ENCODE measurements around the gene GLI3.

The GLI3 gene

DNA sequence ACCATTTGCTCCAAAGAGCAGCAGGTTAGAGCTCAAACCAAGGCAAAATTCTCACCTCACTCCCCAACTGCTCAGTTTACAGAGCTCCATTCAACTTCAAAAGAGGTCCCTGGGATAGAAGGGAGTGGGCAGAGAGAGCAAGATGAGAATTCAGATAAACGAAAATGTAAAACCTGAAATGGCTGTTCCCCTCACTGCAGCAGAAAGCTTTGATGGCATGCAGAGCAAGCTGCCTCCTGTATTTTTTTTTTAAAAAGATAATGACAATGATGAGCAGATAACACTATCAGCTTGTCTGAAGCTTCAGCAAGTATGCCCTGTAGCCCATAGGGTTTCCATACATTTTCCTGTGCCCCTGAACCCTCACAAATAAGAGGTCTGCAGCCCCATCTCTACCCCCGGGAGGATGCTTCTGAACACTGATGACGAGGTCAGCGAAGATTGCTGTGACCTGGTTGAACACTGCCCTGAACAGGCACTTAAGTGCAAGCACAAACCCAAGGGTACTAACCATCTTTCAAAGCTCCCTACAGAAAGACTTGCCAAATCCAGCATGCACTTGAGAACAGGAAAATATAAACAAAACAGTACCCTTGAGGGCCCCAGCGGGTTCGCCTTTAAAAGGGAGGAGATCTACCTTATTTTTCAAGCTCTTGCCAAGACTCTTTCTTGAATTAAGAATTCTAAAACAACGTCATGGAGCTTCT is 81.3 kb downstream of the GLI3 start:
- Histone ChIP-seq H3F3A (ENCODE audit: insufficient read depth, low read length) (no peaks in the 10 kb centered on the region), H3K4me1 (ENCODE audit: low read length) (no peaks in the 10 kb centered on the region), H2AFZ (ENCODE audit: low read length) (no peak overlapping the region), H3K27me3 (replicated peaks; ENCODE audit: insufficient read depth, low read length) (no peaks in the 10 kb centered on the region), H3K79me2 (ENCODE audit: low read length) (no peaks in the 10 kb centered on the region), H3K9me3 (replicated peaks; ENCODE audit: insufficient read depth, low read length) (no peaks in the 10 kb centered on the region), H3K9me2 (replicated peaks; ENCODE audit: insufficient read depth, low read length) (no peaks in the 10 kb centered on the region), H3K36me3 (replicated peaks; ENCODE audit: insufficient read depth, low read length) (no peaks in the 10 kb centered on the region), H4K20me1 (ENCODE audit: insufficient read depth, low read length) (no peaks in the 10 kb centered on the region), H3K4me2 (ENCODE audit: low read depth, low read length) (no peak overlapping the region), H3K4me3 (ENCODE audit: low read length) (no peak overlapping the region), H3K9ac (ENCODE audit: low read length) (no peak overlapping the region), H3K27ac (ENCODE audit: low read length) (no peak overlapping the region)
- TF ChIP-seq EZH2phosphoT487 (IDR thresholded peaks at IDR 0.05; ENCODE audit: low read length) (no peak), EZH2 (optimal IDR thresholded peaks at IDR 0.05; ENCODE audit: low read depth, low read length) (no peak)
- TF ChIP-seq, protein P1, sequence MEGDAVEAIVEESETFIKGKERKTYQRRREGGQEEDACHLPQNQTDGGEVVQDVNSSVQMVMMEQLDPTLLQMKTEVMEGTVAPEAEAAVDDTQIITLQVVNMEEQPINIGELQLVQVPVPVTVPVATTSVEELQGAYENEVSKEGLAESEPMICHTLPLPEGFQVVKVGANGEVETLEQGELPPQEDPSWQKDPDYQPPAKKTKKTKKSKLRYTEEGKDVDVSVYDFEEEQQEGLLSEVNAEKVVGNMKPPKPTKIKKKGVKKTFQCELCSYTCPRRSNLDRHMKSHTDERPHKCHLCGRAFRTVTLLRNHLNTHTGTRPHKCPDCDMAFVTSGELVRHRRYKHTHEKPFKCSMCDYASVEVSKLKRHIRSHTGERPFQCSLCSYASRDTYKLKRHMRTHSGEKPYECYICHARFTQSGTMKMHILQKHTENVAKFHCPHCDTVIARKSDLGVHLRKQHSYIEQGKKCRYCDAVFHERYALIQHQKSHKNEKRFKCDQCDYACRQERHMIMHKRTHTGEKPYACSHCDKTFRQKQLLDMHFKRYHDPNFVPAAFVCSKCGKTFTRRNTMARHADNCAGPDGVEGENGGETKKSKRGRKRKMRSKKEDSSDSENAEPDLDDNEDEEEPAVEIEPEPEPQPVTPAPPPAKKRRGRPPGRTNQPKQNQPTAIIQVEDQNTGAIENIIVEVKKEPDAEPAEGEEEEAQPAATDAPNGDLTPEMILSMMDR (IDR thresholded peaks at IDR 0.05; ENCODE audit: low read length): no peak
- DNase-seq: no peak

DNA sequence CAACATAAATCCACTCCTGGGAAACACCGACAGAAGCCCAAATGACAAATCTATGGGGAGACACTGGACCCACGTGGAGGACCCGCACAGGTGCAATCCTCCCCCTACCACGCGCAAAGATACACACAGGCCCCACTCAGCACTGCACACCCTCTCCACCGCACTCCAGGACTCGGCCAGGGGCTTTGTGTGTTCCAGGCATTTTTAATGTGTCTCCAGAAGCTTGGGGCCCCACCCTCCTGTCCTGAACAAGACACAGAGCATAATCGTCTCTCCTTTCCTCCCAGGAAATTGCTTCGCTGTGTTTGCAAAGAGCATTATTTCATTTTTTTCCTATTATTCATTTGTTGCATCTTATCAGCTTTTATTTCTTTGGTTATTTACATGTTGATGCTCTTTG is 82.8 kb downstream of the GLI3 start:
- no peak overlapping the region for H2AFZ ChIP-seq (ENCODE audit: low read length)
- no peaks in the 10 kb centered on the region for H3K27me3 ChIP-seq (replicated peaks; ENCODE audit: insufficient read depth, low read length)
- no peak overlapping the region for H3K4me3 ChIP-seq (ENCODE audit: low read length)

DNA sequence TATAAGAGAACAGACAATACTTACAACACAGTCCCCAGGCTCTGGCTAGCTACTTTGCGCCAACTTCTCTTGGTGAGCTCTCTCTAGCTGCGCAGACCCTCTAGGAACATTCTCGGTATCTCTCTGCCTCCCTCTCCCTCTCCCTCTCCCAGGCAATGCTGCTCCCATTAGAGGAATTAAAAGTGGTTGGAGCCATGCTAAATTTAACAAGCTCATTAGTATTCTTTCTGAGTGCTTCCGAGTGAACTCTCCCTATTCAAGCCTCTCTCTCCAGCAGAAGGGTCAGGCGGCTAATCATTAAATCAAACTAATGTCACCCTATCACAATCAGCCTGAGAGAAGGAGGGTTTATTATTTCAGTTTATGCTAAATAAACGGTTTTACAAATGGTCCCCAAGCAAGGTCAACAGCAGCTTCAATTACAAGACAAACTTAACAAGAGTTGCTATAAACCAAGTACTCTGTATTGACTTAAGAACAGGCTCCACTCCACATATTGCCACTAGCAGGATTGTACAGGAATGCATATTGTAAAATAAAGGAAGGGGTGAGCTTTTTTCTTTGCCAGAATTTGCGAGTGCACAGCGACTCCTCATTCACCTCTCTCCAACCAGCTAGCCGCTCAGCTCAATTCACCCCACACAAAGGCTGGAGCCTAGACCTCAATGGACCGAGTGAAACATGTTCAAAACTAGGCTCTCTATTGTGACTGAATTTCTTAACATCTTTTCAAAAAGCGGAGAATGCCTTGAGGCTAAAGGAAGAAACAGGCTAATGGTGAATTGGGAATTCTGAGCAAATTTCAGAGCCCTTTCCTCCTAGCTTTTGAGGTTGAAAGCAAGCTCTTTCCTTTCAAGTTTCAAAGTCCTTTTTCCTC is 84.4 kb downstream of the GLI3 start:
- DNase-seq: no peak
- Histone ChIP-seq H4K20me1 (ENCODE audit: insufficient read depth, low read length) (no peaks in the 10 kb centered on the region), H3K36me3 (replicated peaks; ENCODE audit: insufficient read depth, low read length) (no peaks in the 10 kb centered on the region), H3K4me1 (ENCODE audit: low read length) (peaks cover 15% of the 10 kb centered on the region), H3K79me2 (ENCODE audit: low read length) (no peaks in the 10 kb centered on the region), H3K4me3 (ENCODE audit: low read length) (no peak overlapping the region), H3K4me2 (ENCODE audit: low read depth, low read length) (no peak overlapping the region), H3K9me3 (replicated peaks; ENCODE audit: insufficient read depth, low read length) (no peaks in the 10 kb centered on the region), H3K9ac (ENCODE audit: low read length) (no peak overlapping the region), H3K9me2 (replicated peaks; ENCODE audit: insufficient read depth, low read length) (no peaks in the 10 kb centered on the region), H3K27me3 (replicated peaks; ENCODE audit: insufficient read depth, low read length) (no peaks in the 10 kb centered on the region), H2AFZ (ENCODE audit: low read length) (no peak overlapping the region), H3F3A (ENCODE audit: insufficient read depth, low read length) (peaks cover 9% of the 10 kb centered on the region; the same call in 1 of the 2 replicates), H3K27ac (ENCODE audit: low read length) (no peak overlapping the region)
- TF ChIP-seq EZH2 (optimal IDR thresholded peaks at IDR 0.05; ENCODE audit: low read depth, low read length) (no peak), EZH2phosphoT487 (IDR thresholded peaks at IDR 0.05; ENCODE audit: low read length) (no peak)
- TF ChIP-seq, protein P1 (IDR thresholded peaks at IDR 0.05; ENCODE audit: low read length): no peak

More for the DNA sequence above, 82.8 kb downstream of the GLI3 start:
- H4K20me1 ChIP-seq (ENCODE audit: insufficient read depth, low read length): no peaks in the 10 kb centered on the region
- no peaks in the 10 kb centered on the region for H3K36me3 ChIP-seq (replicated peaks; ENCODE audit: insufficient read depth, low read length)
- no peak overlapping the region for H3K9ac ChIP-seq (ENCODE audit: low read length)
- peaks cover 6% of the 10 kb centered on the region; the same call in 1 of the 2 replicates for H3F3A ChIP-seq (ENCODE audit: insufficient read depth, low read length)
- TF ChIP-seq EZH2phosphoT487 (IDR thresholded peaks at IDR 0.05; ENCODE audit: low read length) (no peak), EZH2 (optimal IDR thresholded peaks at IDR 0.05; ENCODE audit: low read depth, low read length) (no peak)
- TF ChIP-seq, protein P1 (IDR thresholded peaks at IDR 0.05; ENCODE audit: low read length): no peak
- H3K79me2 ChIP-seq (ENCODE audit: low read length): no peaks in the 10 kb centered on the region
- H3K27ac ChIP-seq (ENCODE audit: low read length): no peak overlapping the region
- H3K4me2 ChIP-seq (ENCODE audit: low read depth, low read length): no peak overlapping the region
- no peaks in the 10 kb centered on the region for H3K9me3 ChIP-seq (replicated peaks; ENCODE audit: insufficient read depth, low read length)
- DNase-seq: no peak
- peaks cover 7% of the 10 kb centered on the region for H3K4me1 ChIP-seq (ENCODE audit: low read length)
- H3K9me2 ChIP-seq (replicated peaks; ENCODE audit: insufficient read depth, low read length): no peaks in the 10 kb centered on the region
